H1 (cell line): Measurements from ENCODE around the gene SKIL. TPM values are rescaled to one million over a fixed set of nuclear protein-coding genes. Genes with fewer than 3 reads are reported as not detected.

Experiments used
- ASH2L ChIP-seq: fragments of 200-600, 300-600 bp; sonication (generic); IDR thresholded peaks from one replicate; pipeline ENCODE4 v1.7.1; 2017; ENCODE audit warnings: low read length
- ATF3 ChIP-seq: IDR thresholded peaks from 2 replicates; pipeline ENCODE4 v1.6.1; 2011; ENCODE audit warnings: low read depth, mild to moderate bottlenecking, low read length; ENCODE audit not compliant: insufficient read depth
- CTCF ChIP-seq, 3 experiments: IDR thresholded peaks; 1 replicate in 2 of 3; 2 replicates in 1 of 3; pipeline versions ENCODE4 v1.5.1 to v1.6.1; 2011; ENCODE audit warnings: low read length in 3 of 3, mild to moderate bottlenecking in 3 of 3, inconsistent platforms in 2 of 3, low read depth in 1 of 3, moderate library complexity in 1 of 3; ENCODE audit not compliant: insufficient read depth in 1 of 3; ENCODE audit errors: control extremely low read depth in 1 of 3
- HDAC2 ChIP-seq, 2 experiments: fragments of 300-600 bp in 1 of 2; sonication (generic) in 1 of 2; IDR thresholded peaks; 2 replicates each; pipeline ENCODE4 v1.6.1; 2011 to 2012; ENCODE audit warnings: low read depth in 2 of 2, low read length in 2 of 2, mild to moderate bottlenecking in 2 of 2, moderate library complexity in 2 of 2, borderline replicate concordance in 1 of 2, inconsistent platforms in 1 of 2
- KDM1A ChIP-seq: fragments of 200-600, 300-600 bp; sonication (generic); IDR thresholded peaks from 2 replicates; pipeline ENCODE4 v1.7.1; 2016; ENCODE audit warnings: mild to moderate bottlenecking, low read length, borderline replicate concordance
- NANOG ChIP-seq: IDR thresholded peaks from 2 replicates; pipeline ENCODE4 v1.6.1; 2011; ENCODE audit warnings: low read length, low read depth, mild to moderate bottlenecking, inconsistent platforms; ENCODE audit not compliant: insufficient read depth, poor library complexity, severe bottlenecking
- POLR2A ChIP-seq, 2 experiments: IDR thresholded peaks; 1 replicate in 1 of 2; 2 replicates in 1 of 2; pipeline ENCODE4 v1.6.1; 2011; ENCODE audit warnings: low read depth in 2 of 2, low read length in 2 of 2, mild to moderate bottlenecking in 2 of 2; ENCODE audit errors: control extremely low read depth in 1 of 2
- RXRA ChIP-seq: IDR thresholded peaks from 2 replicates; pipeline ENCODE4 v1.6.1; 2011; ENCODE audit warnings: low read depth, mild to moderate bottlenecking, low read length, moderate library complexity; ENCODE audit not compliant: insufficient read depth
- SAP30 ChIP-seq: fragments of 300-600 bp; sonication (generic); IDR thresholded peaks from 2 replicates; pipeline ENCODE4 v1.7.1; 2012; ENCODE audit warnings: low read length, moderate library complexity, mild to moderate bottlenecking, inconsistent platforms; ENCODE audit not compliant: insufficient read depth, insufficient replicate concordance
- SIN3A ChIP-seq, 2 experiments: IDR thresholded peaks in 1 of 2; conservative IDR thresholded peaks in 1 of 2; 2 replicates each; pipeline ENCODE4 v1.6.1; 2011 to 2012; ENCODE audit warnings: low read length in 2 of 2, improper control_type of control experiment in 1 of 2, low read depth in 1 of 2, mild to moderate bottlenecking in 1 of 2
- SP2 ChIP-seq: IDR thresholded peaks from 2 replicates; pipeline ENCODE4 v1.6.1; 2012; ENCODE audit warnings: mild to moderate bottlenecking, low read length, inconsistent platforms
- TAF1 ChIP-seq: IDR thresholded peaks from 2 replicates; pipeline ENCODE4 v1.6.1; 2011; ENCODE audit warnings: mild to moderate bottlenecking, low read depth, low read length
- TBP ChIP-seq: IDR thresholded peaks from 2 replicates; pipeline ENCODE4 v1.6.1; 2011; ENCODE audit warnings: low read depth, low read length, improper control_type of control experiment
- TCF12 ChIP-seq: IDR thresholded peaks from 2 replicates; pipeline ENCODE4 v1.6.1; 2011; ENCODE audit warnings: low read depth, mild to moderate bottlenecking, low read length
- polyA plus RNA-seq, 7 experiments: library from polyadenylated mRNA; depleted of rRNA in 3 of 7; stranded (reverse) in 5 of 7; unstranded in 2 of 7; fragments of >200 nt in 5 of 7; fragments of 200-250 nt in 2 of 7; gene quantifications; 1 replicate in 5 of 7; 2 replicates in 1 of 7; 4 replicates in 1 of 7; pipeline versions ENCODE4 v1.2.1 to v1.2.3, GENCODE V29; 2011 to 2013; ENCODE audit warnings: missing spikeins in 2 of 7, mixed read lengths in 2 of 7
- total RNA-seq: library from RNA; stranded (reverse); fragmentation: NEBNext Ultra II Directional; extraction: Animal tissue kit (Norgen Biotek cat#: 25700); gene quantifications from 2 replicates; pipeline ENCODE4 v1.2.1, GENCODE V29; 2021

The SKIL gene
- total and polyA plus RNA-seq, 2 of the 8 experiments (the other 6 are each of a cell fraction or from before 2014, with no cell fraction given), result 13.2 to 277 TPM

- TF ChIP-seq TAF1 (peak; percentile 24; the same call in 1 of the 2 replicates), TBP (no peak), CTCF (IDR thresholded peaks at IDR 0.05; ENCODE audit: control extremely low read depth in 1 of 3, insufficient read depth in 1 of 3, low read depth in 1 of 3, low read length in 3 of 3) (peak in 2 of 3 experiments; percentile 23 to 33; a peak in 2 of 4 replicates), HDAC2 (IDR thresholded peaks at IDR 0.05; ENCODE audit: borderline replicate concordance in 1 of 2, low read depth in 2 of 2, low read length in 2 of 2) (peak; percentile 20 to 90; a peak in 1 of 4 replicates), ATF3 (no peak), POLR2A (IDR thresholded peaks at IDR 0.05; ENCODE audit: control extremely low read depth in 1 of 2, low read depth in 2 of 2, low read length in 2 of 2) (no peak; a peak in 1 of 3 replicates), SIN3A (conservative IDR thresholded peaks at IDR 0.05 in 1 of 2, IDR thresholded peaks at IDR 0.05 in 1 of 2; ENCODE audit: low read depth in 1 of 2, low read length in 2 of 2) (peak; percentile 16 to 32; a peak in 1 of 4 replicates), TCF12 (no peak), ASH2L (peak; percentile 61), NANOG (no peak), SAP30 (no peak), SP2 (no peak), RXRA (0 out of 2 replicates have a peak, but pooled peaks have one; percentile 35), KDM1A (no peak)
Measured at GRCh38 chr3:170358042-170359010, 811 bp downstream of the SKIL start (continued).
